Panc1 (cell line): ENCODE data around the gene TUBB8.

Experiments used
- CTCF ChIP-seq: fragments of 450-650 bp; IDR thresholded peaks from 2 replicates; pipeline ENCODE4 v1.5.1; 2017; ENCODE audit warnings: mild to moderate bottlenecking
- POLR2AphosphoS5 ChIP-seq: IDR thresholded peaks from 2 replicates; pipeline ENCODE4 v1.6.1; 2012; ENCODE audit warnings: mild to moderate bottlenecking, low read depth, low read length, moderate library complexity
- REST ChIP-seq, 2 experiments: IDR thresholded peaks; 2 replicates each; pipeline ENCODE4 v1.6.1; 2011 to 2012; ENCODE audit warnings: low read depth in 2 of 2, control low read depth in 1 of 2, low read length in 1 of 2, mild to moderate bottlenecking in 1 of 2, moderate library complexity in 1 of 2; ENCODE audit not compliant: insufficient read depth in 1 of 2
- SIN3A ChIP-seq: IDR thresholded peaks from 2 replicates; pipeline ENCODE4 v1.6.1; 2012; ENCODE audit warnings: low read depth, mild to moderate bottlenecking, low read length, moderate library complexity, borderline replicate concordance; ENCODE audit not compliant: insufficient read depth

GRCh38 chr10:94613-95012 is 45.5 kb upstream of the TUBB8 start:
- TF ChIP-seq CTCF, result no peak
- TF ChIP-seq POLR2AphosphoS5, result no peak
- no peak for TF ChIP-seq REST (IDR thresholded peaks at IDR 0.05; ENCODE audit: insufficient read depth in 1 of 2, low read depth in 2 of 2, low read length in 1 of 2)
- no peak for TF ChIP-seq SIN3A
